HepG2 (cell line): ENCODE results near the gene HNRNPL. TPM values are rescaled to one million over a fixed set of nuclear protein-coding genes. Genes with fewer than 3 reads are reported as not detected.

Source experiments
- AGO2 ChIP-seq: fragments of 200-400 bp; formaldehyde crosslinking; optimal IDR thresholded peaks from 2 replicates; pipeline ENCODE3; 2017; ENCODE audit warnings: mild to moderate bottlenecking, low read depth, low read length, moderate library complexity
- JDP2 ChIP-seq: sonication (generic); formaldehyde crosslinking; IDR thresholded peaks from 2 replicates; pipeline ENCODE4 v1.8.1; 2022; ENCODE audit warnings: missing genetic modification reagents, borderline replicate concordance
- KLF15 ChIP-seq: sonication (generic); formaldehyde crosslinking; IDR thresholded peaks from 2 replicates; pipeline ENCODE4 v1.8.1; 2023; ENCODE audit warnings: borderline replicate concordance, mild to moderate bottlenecking, inconsistent platforms, missing genetic modification reagents, mixed read lengths
- RARG ChIP-seq: sonication (generic); formaldehyde crosslinking; IDR thresholded peaks from 2 replicates; pipeline ENCODE4 v1.4.0; 2020; ENCODE audit warnings: low read depth, mild to moderate bottlenecking, missing genetic modification reagents
- RXRB ChIP-seq: IDR thresholded peaks from 2 replicates; pipeline ENCODE4 v1.6.1; 2016; ENCODE audit warnings: borderline replicate concordance, missing genetic modification reagents, missing compliant biosample characterization
- SNAPC2 ChIP-seq: sonication (generic); formaldehyde crosslinking; IDR thresholded peaks from 2 replicates; pipeline ENCODE4 v1.8.1; 2022; ENCODE audit warnings: mild to moderate bottlenecking, missing genetic modification reagents
- ZFX ChIP-seq: sonication (generic); formaldehyde crosslinking; IDR thresholded peaks from 2 replicates; pipeline ENCODE4 v1.4.0; 2020; ENCODE audit warnings: mild to moderate bottlenecking, low read depth, missing genetic modification reagents, moderate library complexity
- ZNF782 ChIP-seq: sonication (generic); formaldehyde crosslinking; IDR thresholded peaks from 2 replicates; pipeline ENCODE4 v1.4.0; 2020; ENCODE audit warnings: missing genetic modification reagents, mild to moderate bottlenecking, borderline replicate concordance
- polyA plus RNA-seq, 8 experiments: library from polyadenylated mRNA; depleted of rRNA in 3 of 8; stranded (reverse) in 7 of 8; unstranded in 1 of 8; fragments of >200 nt; fragmentation: Illumina TruSeq in 4 of 8; extraction: Trizol in 4 of 8; gene quantifications; 2 replicates each; pipeline versions ENCODE4 v1.2.1 to v1.2.3, GENCODE V29; 2011 to 2016; ENCODE audit warnings: low read depth in 4 of 8, missing spikeins in 1 of 8, mixed read lengths in 1 of 8; ENCODE audit not compliant: insufficient read depth in 1 of 8
- total RNA-seq, 5 experiments: library from RNA; depleted of rRNA; stranded (reverse); fragments of >200 nt; fragmentation: Illumina TruSeq; extraction: Trizol; gene quantifications; 2 replicates each; pipeline ENCODE4 v1.2.3, GENCODE V29; 2016; ENCODE audit warnings: low read depth in 1 of 5
- TF ChIP-seq, protein P1 (sequence below): sonication (generic); formaldehyde crosslinking; IDR thresholded peaks from 2 replicates; pipeline ENCODE4 v1.5.1; 2020; ENCODE audit warnings: mild to moderate bottlenecking, missing genetic modification reagents, moderate library complexity
- TF ChIP-seq, protein P2 (sequence below): sonication (generic); formaldehyde crosslinking; IDR thresholded peaks from 2 replicates; pipeline ENCODE4 v1.9.0; 2022; ENCODE audit warnings: missing genetic modification reagents, mild to moderate bottlenecking, borderline replicate concordance
- TF ChIP-seq, protein P3 (sequence below): IDR thresholded peaks from 2 replicates; pipeline ENCODE4 v1.6.1; 2016; ENCODE audit warnings: missing compliant biosample characterization, missing genetic modification reagents, borderline replicate concordance
- TF ChIP-seq, protein P4 (sequence below): sonication (generic); formaldehyde crosslinking; IDR thresholded peaks from 2 replicates; pipeline ENCODE4 v1.9.0; 2021; ENCODE audit warnings: mild to moderate bottlenecking, missing genetic modification reagents
- TF ChIP-seq, protein P5 (sequence below): sonication (generic); formaldehyde crosslinking; IDR thresholded peaks from 2 replicates; pipeline ENCODE4 v1.4.0; 2020; ENCODE audit warnings: missing genetic modification reagents

Gene HNRNPL
- total and polyA plus RNA-seq, 2 of the 13 experiments (the other 11 are each of a cell fraction or from before 2014, with no cell fraction given), result 156 to 278 TPM

DNA sequence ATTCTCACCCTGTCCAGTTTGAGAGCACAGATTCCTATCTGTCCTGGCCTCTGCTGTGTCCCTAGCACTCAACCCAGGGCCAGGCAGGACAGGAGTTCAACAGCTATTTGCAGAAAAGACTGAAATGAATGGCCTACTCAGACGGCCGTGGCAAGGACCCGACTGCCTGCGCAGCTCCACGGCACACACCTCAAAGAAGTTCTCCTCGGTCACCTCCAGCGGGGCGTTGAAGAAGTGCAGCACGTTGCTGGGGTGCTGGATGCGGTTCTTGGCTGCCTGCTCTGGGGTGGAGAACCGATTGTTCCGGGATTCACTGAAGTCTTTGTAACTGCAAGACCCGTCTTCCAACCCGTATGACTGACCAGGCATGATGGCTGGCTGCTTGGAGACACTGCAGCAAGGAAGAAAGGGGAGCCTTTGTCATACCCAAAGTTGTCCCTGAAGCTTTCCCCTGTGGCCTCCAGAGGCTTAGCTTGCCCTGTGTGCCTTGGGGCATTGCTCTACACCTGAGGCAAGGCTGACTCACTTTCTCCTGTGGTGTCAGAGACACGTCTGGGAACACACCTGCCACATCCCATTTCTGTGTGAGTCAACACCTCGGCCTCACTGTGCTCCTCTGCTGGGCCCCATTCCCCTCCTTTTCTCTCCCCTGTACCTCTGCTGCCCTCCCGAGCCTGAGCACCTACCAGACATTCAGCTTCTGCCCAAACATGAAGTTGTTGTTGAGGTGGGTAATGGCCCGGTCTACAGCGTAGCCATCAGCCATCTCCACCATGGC, 11.4 kb downstream of the HNRNPL start (continued):
- TF ChIP-seq, protein P1, sequence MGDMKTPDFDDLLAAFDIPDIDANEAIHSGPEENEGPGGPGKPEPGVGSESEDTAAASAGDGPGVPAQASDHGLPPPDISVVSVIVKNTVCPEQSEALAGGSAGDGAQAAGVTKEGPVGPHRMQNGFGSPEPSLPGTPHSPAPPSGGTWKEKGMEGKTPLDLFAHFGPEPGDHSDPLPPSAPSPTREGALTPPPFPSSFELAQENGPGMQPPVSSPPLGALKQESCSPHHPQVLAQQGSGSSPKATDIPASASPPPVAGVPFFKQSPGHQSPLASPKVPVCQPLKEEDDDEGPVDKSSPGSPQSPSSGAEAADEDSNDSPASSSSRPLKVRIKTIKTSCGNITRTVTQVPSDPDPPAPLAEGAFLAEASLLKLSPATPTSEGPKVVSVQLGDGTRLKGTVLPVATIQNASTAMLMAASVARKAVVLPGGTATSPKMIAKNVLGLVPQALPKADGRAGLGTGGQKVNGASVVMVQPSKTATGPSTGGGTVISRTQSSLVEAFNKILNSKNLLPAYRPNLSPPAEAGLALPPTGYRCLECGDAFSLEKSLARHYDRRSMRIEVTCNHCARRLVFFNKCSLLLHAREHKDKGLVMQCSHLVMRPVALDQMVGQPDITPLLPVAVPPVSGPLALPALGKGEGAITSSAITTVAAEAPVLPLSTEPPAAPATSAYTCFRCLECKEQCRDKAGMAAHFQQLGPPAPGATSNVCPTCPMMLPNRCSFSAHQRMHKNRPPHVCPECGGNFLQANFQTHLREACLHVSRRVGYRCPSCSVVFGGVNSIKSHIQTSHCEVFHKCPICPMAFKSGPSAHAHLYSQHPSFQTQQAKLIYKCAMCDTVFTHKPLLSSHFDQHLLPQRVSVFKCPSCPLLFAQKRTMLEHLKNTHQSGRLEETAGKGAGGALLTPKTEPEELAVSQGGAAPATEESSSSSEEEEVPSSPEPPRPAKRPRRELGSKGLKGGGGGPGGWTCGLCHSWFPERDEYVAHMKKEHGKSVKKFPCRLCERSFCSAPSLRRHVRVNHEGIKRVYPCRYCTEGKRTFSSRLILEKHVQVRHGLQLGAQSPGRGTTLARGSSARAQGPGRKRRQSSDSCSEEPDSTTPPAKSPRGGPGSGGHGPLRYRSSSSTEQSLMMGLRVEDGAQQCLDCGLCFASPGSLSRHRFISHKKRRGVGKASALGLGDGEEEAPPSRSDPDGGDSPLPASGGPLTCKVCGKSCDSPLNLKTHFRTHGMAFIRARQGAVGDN (CRISPR knock-in tag), result peak; percentile 59; the same call in 1 of the 2 replicates
- TF ChIP-seq, protein P2, sequence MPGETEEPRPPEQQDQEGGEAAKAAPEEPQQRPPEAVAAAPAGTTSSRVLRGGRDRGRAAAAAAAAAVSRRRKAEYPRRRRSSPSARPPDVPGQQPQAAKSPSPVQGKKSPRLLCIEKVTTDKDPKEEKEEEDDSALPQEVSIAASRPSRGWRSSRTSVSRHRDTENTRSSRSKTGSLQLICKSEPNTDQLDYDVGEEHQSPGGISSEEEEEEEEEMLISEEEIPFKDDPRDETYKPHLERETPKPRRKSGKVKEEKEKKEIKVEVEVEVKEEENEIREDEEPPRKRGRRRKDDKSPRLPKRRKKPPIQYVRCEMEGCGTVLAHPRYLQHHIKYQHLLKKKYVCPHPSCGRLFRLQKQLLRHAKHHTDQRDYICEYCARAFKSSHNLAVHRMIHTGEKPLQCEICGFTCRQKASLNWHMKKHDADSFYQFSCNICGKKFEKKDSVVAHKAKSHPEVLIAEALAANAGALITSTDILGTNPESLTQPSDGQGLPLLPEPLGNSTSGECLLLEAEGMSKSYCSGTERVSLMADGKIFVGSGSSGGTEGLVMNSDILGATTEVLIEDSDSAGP (CRISPR knock-in tag), result peak; percentile 52; the same call in 1 of the 2 replicates
- TF ChIP-seq KLF15 (CRISPR knock-in tag), result no peak
- TF ChIP-seq ZNF782 (CRISPR knock-in tag), result no peak
- no peak for TF ChIP-seq RXRB (CRISPR knock-in tag)
- TF ChIP-seq RARG (CRISPR knock-in tag), result no peak
- TF ChIP-seq, protein P3, sequence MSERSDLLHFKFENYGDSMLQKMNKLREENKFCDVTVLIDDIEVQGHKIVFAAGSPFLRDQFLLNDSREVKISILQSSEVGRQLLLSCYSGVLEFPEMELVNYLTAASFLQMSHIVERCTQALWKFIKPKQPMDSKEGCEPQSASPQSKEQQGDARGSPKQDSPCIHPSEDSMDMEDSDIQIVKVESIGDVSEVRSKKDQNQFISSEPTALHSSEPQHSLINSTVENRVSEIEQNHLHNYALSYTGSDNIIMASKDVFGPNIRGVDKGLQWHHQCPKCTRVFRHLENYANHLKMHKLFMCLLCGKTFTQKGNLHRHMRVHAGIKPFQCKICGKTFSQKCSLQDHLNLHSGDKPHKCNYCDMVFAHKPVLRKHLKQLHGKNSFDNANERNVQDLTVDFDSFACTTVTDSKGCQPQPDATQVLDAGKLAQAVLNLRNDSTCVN (CRISPR knock-in tag), result no peak
- no peak for TF ChIP-seq SNAPC2 (CRISPR knock-in tag)
- TF ChIP-seq ZFX (CRISPR knock-in tag), result 0 out of 2 replicates have a peak, but pooled peaks have one; percentile 10
- TF ChIP-seq, protein P4, sequence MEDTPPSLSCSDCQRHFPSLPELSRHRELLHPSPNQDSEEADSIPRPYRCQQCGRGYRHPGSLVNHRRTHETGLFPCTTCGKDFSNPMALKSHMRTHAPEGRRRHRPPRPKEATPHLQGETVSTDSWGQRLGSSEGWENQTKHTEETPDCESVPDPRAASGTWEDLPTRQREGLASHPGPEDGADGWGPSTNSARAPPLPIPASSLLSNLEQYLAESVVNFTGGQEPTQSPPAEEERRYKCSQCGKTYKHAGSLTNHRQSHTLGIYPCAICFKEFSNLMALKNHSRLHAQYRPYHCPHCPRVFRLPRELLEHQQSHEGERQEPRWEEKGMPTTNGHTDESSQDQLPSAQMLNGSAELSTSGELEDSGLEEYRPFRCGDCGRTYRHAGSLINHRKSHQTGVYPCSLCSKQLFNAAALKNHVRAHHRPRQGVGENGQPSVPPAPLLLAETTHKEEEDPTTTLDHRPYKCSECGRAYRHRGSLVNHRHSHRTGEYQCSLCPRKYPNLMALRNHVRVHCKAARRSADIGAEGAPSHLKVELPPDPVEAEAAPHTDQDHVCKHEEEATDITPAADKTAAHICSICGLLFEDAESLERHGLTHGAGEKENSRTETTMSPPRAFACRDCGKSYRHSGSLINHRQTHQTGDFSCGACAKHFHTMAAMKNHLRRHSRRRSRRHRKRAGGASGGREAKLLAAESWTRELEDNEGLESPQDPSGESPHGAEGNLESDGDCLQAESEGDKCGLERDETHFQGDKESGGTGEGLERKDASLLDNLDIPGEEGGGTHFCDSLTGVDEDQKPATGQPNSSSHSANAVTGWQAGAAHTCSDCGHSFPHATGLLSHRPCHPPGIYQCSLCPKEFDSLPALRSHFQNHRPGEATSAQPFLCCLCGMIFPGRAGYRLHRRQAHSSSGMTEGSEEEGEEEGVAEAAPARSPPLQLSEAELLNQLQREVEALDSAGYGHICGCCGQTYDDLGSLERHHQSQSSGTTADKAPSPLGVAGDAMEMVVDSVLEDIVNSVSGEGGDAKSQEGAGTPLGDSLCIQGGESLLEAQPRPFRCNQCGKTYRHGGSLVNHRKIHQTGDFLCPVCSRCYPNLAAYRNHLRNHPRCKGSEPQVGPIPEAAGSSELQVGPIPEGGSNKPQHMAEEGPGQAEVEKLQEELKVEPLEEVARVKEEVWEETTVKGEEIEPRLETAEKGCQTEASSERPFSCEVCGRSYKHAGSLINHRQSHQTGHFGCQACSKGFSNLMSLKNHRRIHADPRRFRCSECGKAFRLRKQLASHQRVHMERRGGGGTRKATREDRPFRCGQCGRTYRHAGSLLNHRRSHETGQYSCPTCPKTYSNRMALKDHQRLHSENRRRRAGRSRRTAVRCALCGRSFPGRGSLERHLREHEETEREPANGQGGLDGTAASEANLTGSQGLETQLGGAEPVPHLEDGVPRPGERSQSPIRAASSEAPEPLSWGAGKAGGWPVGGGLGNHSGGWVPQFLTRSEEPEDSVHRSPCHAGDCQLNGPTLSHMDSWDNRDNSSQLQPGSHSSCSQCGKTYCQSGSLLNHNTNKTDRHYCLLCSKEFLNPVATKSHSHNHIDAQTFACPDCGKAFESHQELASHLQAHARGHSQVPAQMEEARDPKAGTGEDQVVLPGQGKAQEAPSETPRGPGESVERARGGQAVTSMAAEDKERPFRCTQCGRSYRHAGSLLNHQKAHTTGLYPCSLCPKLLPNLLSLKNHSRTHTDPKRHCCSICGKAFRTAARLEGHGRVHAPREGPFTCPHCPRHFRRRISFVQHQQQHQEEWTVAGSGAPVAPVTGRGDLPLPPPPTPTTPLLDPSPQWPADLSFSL (CRISPR knock-in tag), result no peak
- TF ChIP-seq, protein P5, sequence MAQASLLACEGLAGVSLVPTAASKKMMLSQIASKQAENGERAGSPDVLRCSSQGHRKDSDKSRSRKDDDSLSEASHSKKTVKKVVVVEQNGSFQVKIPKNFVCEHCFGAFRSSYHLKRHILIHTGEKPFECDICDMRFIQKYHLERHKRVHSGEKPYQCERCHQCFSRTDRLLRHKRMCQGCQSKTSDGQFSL (CRISPR knock-in tag), result no peak
- no peak for TF ChIP-seq JDP2 (CRISPR knock-in tag)
- peak; percentile 82 for TF ChIP-seq AGO2
